Measurements from ENCODE around the gene NECAB2. TPM values are rescaled to one million over a fixed set of nuclear protein-coding genes. Genes with fewer than 3 reads are reported as not detected.

The NECAB2 gene
- polyA plus RNA-seq, 1 donor from 2014 or later: 12.5 TPM

DNA sequence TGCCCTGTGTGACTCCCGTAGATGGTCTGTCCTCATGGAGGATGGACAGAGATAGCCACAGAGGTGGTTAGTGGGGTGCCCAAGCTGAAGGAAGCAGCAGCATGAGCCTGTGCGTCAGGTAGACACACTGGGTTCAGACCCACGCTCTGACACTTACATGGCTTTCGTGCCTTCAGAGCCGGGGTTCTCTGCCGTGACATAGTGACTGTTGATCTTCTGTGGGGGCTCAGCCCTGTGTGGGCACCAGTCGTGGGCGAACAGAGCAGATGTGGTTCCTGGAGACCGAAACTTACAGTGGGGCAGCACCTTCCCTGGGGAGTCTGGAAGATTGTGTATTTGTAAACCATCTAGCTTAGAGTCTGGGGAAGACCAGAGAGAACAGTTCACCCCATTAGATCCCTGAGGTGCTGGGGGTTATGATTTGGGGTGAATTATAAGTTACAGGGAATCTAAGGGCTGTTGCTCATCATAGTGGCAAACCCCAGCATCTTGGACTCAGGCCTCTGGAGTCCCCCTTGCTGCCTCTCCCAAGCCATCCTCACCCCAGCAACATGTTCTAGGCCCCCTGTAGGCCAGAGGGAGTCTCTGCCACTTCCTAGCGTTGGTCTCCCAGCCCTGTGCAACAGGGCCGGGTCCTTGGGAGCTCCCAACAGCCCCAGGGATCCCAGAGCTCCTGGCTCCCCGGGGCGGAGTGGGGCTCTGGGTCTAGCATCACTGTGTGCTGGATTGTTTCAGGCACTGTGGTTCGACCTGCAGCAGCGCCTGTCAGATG is 28.6 kb downstream of the NECAB2 start:
- Histone ChIP-seq H2AFZ (ENCODE audit: low read depth, low read length) (no peak overlapping the region), H3K4me2 (ENCODE audit: low read length) (peak overlapping the region; percentile 64), H3F3A (ENCODE audit: insufficient read depth, low read length, poor library complexity, severe bottlenecking) (no peaks in the 10 kb centered on the region), H3K4me3 (ENCODE audit: low read length) (peak overlapping the region; percentile 55), H3K79me2 (replicated peaks; ENCODE audit: insufficient read depth, low read length) (no peaks in the 10 kb centered on the region), H3K36me3 (ENCODE audit: insufficient read depth, low read length) (no peaks in the 10 kb centered on the region), H3K9ac (ENCODE audit: low read length) (peak overlapping the region; percentile 57), H3K27ac (ENCODE audit: low read length) (peak overlapping the region; percentile 83), H3K9me2 (ENCODE audit: insufficient read depth, low read length) (no peaks in the 10 kb centered on the region), H4K20me1 (ENCODE audit: insufficient read depth) (no peaks in the 10 kb centered on the region), H3K9me3 (ENCODE audit: low read length) (no peaks in the 10 kb centered on the region), H3K27me3 (ENCODE audit: insufficient read depth, low read depth, low read length) (no peaks in the 10 kb centered on the region)
- TF ChIP-seq, protein P1, sequence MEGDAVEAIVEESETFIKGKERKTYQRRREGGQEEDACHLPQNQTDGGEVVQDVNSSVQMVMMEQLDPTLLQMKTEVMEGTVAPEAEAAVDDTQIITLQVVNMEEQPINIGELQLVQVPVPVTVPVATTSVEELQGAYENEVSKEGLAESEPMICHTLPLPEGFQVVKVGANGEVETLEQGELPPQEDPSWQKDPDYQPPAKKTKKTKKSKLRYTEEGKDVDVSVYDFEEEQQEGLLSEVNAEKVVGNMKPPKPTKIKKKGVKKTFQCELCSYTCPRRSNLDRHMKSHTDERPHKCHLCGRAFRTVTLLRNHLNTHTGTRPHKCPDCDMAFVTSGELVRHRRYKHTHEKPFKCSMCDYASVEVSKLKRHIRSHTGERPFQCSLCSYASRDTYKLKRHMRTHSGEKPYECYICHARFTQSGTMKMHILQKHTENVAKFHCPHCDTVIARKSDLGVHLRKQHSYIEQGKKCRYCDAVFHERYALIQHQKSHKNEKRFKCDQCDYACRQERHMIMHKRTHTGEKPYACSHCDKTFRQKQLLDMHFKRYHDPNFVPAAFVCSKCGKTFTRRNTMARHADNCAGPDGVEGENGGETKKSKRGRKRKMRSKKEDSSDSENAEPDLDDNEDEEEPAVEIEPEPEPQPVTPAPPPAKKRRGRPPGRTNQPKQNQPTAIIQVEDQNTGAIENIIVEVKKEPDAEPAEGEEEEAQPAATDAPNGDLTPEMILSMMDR (IDR thresholded peaks at IDR 0.05; ENCODE audit: poor library complexity, severe bottlenecking): no peak
- no peak for TF ChIP-seq SMC3 (conservative IDR thresholded peaks at IDR 0.05; ENCODE audit: poor library complexity)
- TF ChIP-seq RAD21 (conservative IDR thresholded peaks at IDR 0.05): no peak
- TF ChIP-seq, protein P2, sequence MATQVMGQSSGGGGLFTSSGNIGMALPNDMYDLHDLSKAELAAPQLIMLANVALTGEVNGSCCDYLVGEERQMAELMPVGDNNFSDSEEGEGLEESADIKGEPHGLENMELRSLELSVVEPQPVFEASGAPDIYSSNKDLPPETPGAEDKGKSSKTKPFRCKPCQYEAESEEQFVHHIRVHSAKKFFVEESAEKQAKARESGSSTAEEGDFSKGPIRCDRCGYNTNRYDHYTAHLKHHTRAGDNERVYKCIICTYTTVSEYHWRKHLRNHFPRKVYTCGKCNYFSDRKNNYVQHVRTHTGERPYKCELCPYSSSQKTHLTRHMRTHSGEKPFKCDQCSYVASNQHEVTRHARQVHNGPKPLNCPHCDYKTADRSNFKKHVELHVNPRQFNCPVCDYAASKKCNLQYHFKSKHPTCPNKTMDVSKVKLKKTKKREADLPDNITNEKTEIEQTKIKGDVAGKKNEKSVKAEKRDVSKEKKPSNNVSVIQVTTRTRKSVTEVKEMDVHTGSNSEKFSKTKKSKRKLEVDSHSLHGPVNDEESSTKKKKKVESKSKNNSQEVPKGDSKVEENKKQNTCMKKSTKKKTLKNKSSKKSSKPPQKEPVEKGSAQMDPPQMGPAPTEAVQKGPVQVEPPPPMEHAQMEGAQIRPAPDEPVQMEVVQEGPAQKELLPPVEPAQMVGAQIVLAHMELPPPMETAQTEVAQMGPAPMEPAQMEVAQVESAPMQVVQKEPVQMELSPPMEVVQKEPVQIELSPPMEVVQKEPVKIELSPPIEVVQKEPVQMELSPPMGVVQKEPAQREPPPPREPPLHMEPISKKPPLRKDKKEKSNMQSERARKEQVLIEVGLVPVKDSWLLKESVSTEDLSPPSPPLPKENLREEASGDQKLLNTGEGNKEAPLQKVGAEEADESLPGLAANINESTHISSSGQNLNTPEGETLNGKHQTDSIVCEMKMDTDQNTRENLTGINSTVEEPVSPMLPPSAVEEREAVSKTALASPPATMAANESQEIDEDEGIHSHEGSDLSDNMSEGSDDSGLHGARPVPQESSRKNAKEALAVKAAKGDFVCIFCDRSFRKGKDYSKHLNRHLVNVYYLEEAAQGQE (IDR thresholded peaks at IDR 0.05; ENCODE audit: borderline replicate concordance): no peak
- no peak for TF ChIP-seq POLR2AphosphoS5 (IDR thresholded peaks at IDR 0.05)
- no peak for TF ChIP-seq TAF1 (IDR thresholded peaks at IDR 0.05; ENCODE audit: low read depth)
- TF ChIP-seq EP300 (conservative IDR thresholded peaks at IDR 0.05; ENCODE audit: poor library complexity, severe bottlenecking): no peak
- TF ChIP-seq MXI1 (conservative IDR thresholded peaks at IDR 0.05; ENCODE audit: poor library complexity, severe bottlenecking): no peak
- no peak for TF ChIP-seq EZH2 (IDR thresholded peaks at IDR 0.05; ENCODE audit: borderline replicate concordance, insufficient read depth, low read length, poor library complexity, severe bottlenecking)

DNA sequence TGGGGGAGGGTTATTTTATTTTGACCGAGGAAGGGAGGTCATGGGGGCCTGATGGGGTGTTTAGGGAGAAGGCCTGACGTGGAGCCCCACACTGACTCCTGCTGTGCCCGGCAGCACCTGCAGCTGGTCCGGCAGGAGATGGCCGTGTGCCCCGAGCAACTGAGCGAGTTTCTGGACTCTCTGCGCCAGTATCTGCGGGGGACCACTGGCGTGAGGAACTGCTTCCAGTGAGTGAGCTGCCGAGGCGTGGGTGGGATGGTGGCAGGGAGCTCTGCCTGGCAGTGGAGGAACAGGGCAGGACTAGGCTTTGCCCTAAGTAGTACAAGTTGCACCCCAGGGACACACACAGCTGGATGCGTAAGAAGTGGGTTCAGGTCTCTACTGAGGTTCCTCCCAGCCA is 30.0 kb downstream of the NECAB2 start:
- Histone ChIP-seq H3K27ac (ENCODE audit: low read length) (no peak overlapping the region), H2AFZ (ENCODE audit: low read depth, low read length) (no peak overlapping the region), H4K20me1 (ENCODE audit: insufficient read depth) (no peaks in the 10 kb centered on the region), H3K27me3 (ENCODE audit: insufficient read depth, low read depth, low read length) (no peaks in the 10 kb centered on the region), H3K4me2 (ENCODE audit: low read length) (no peak overlapping the region), H3K9me3 (ENCODE audit: low read length) (no peaks in the 10 kb centered on the region), H3K9me2 (ENCODE audit: insufficient read depth, low read length) (no peaks in the 10 kb centered on the region), H3K4me3 (ENCODE audit: low read length) (no peak overlapping the region), H3K36me3 (ENCODE audit: insufficient read depth, low read length) (no peaks in the 10 kb centered on the region), H3F3A (ENCODE audit: insufficient read depth, low read length, poor library complexity, severe bottlenecking) (no peaks in the 10 kb centered on the region), H3K9ac (ENCODE audit: low read length) (no peak overlapping the region), H3K79me2 (replicated peaks; ENCODE audit: insufficient read depth, low read length) (no peaks in the 10 kb centered on the region)
- TF ChIP-seq, protein P1 (IDR thresholded peaks at IDR 0.05; ENCODE audit: poor library complexity, severe bottlenecking): no peak
- no peak for TF ChIP-seq EZH2 (IDR thresholded peaks at IDR 0.05; ENCODE audit: borderline replicate concordance, insufficient read depth, low read length, poor library complexity, severe bottlenecking)

Measured in neural cell (in vitro differentiated cells).